Measurements from ENCODE around the gene CLDN16. TPM values are rescaled to one million over a fixed set of nuclear protein-coding genes. Genes with fewer than 3 reads are reported as not detected.

The CLDN16 gene
- total and polyA plus RNA-seq, 12 donors = not detected

DNA sequence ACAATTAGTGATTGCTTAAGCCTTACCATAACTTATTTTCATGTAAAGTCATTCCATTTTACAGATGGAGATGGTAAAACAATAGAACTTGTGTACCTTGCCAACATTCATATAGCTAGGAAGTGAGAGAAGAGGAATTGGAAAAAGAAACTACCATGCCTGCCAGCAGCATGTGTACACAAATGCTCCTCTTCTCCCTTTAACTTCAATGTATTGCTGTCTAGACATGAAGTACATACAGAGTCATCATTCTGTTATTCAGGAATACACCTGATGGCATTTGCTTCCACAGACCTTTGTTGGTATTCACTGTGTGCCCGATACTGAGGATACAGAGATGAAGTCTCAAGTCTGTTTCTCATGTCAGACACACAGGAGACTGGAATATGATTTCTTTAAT, 68.8 kb downstream of the CLDN16 start:
- ATAC-seq (no peak), DNase-seq (no peak)
- intact Hi-C loops (cut with DNase I) = no loop called here
- 91 to 95% methylated on average over 1 of the region's 1 CpG for WGBS, 2 donors
- Histone ChIP-seq H3K4me3 (no peak overlapping the region), H3K36me3 (no peaks in the 10 kb centered on the region), H3K27me3 (no peaks in the 10 kb centered on the region), H3K9me3 (no peaks in the 10 kb centered on the region), H3K27ac (no peak overlapping the region), H3K4me1 (no peaks in the 10 kb centered on the region)
- TF ChIP-seq, protein P1, sequence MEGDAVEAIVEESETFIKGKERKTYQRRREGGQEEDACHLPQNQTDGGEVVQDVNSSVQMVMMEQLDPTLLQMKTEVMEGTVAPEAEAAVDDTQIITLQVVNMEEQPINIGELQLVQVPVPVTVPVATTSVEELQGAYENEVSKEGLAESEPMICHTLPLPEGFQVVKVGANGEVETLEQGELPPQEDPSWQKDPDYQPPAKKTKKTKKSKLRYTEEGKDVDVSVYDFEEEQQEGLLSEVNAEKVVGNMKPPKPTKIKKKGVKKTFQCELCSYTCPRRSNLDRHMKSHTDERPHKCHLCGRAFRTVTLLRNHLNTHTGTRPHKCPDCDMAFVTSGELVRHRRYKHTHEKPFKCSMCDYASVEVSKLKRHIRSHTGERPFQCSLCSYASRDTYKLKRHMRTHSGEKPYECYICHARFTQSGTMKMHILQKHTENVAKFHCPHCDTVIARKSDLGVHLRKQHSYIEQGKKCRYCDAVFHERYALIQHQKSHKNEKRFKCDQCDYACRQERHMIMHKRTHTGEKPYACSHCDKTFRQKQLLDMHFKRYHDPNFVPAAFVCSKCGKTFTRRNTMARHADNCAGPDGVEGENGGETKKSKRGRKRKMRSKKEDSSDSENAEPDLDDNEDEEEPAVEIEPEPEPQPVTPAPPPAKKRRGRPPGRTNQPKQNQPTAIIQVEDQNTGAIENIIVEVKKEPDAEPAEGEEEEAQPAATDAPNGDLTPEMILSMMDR (IDR thresholded peaks at IDR 0.05) = no peak

GRCh38 chr3:190458040-190458439, 70.1 kb downstream of the CLDN16 start:
- TF ChIP-seq, protein P1 (IDR thresholded peaks at IDR 0.05) = peak in 1 of 9 donors; percentile 14
- H3K27me3 ChIP-seq = no peaks in the 10 kb centered on the region
- H3K9me3 ChIP-seq = no peaks in the 10 kb centered on the region
- H3K4me3 ChIP-seq = no peak overlapping the region
- H3K4me1 ChIP-seq = no peaks in the 10 kb centered on the region
- no peak overlapping the region for H3K27ac ChIP-seq
- DNase-seq = no peak
- no peaks in the 10 kb centered on the region for H3K36me3 ChIP-seq
- no peak for ATAC-seq
- intact Hi-C loops (cut with DNase I) = no loop called here
- 15 to 21% methylated on average over 2 of the region's 2 CpGs for WGBS, 2 donors

Other genes starting within 250 kb of the CLDN16 start
- under 1 TPM in 8 of 10 donors, not detected in 2; 0.10 to 0.78 (median 0.17) TPM for gene CLDN1, start 65.7 kb upstream of the CLDN16 start, total RNA-seq
- gene CLDN1, start 65.7 kb upstream of the CLDN16 start, polyA plus RNA-seq = under 1 TPM; 0.10 to 0.29 TPM
- not detected for gene TMEM207, start 61.7 kb downstream of the CLDN16 start, total RNA-seq
- gene TMEM207, start 61.7 kb downstream of the CLDN16 start, polyA plus RNA-seq = not detected
- 10 to 100 TPM in 4 of 10 donors, 1 to 10 TPM in 6; 3.9 to 11.9 (median 8.7) TPM for gene IL1RAP, start 125.9 kb downstream of the CLDN16 start, total RNA-seq
- gene IL1RAP, start 125.9 kb downstream of the CLDN16 start, polyA plus RNA-seq = 1 to 10 TPM; 2.1 to 5.9 TPM